Suprapubic skin (tissue), 4 donors: ENCODE measurements around the gene PCDHB12. TPM values are rescaled to one million over a fixed set of nuclear protein-coding genes. Genes with fewer than 3 reads are reported as not detected.

Experiments used
- DNase-seq, 2 donors: peaks; one replicate each; pipeline ENCODE4 v3.0.0-alpha.2; 2019; ENCODE audit warnings: low spot score in 2 of 2
- H3K27ac ChIP-seq: fragments of 200-600 bp; sonication (generic); one replicate; pipeline ENCODE4 v1.5.1; 2019
- H3K27me3 ChIP-seq: fragments of 200-600 bp; sonication (generic); one replicate; pipeline ENCODE4 v1.5.1; 2019
- H3K36me3 ChIP-seq: fragments of 200-600 bp; sonication (generic); one replicate; pipeline ENCODE4 v1.5.1; 2019
- H3K4me1 ChIP-seq: fragments of 200-600 bp; sonication (generic); one replicate; pipeline ENCODE4 v1.5.1; 2019
- H3K4me3 ChIP-seq: fragments of 200-600 bp; sonication (generic); one replicate; pipeline ENCODE4 v1.5.1; 2019; ENCODE audit warnings: mild to moderate bottlenecking
- H3K9me3 ChIP-seq: fragments of 200-600 bp; sonication (generic); one replicate; pipeline ENCODE4 v1.5.1; 2019
- EP300 ChIP-seq: sonication (generic); formaldehyde crosslinking; IDR thresholded peaks from one replicate; pipeline ENCODE4 v1.6.1; 2017; ENCODE audit warnings: antibody characterized with exemption
- POLR2A ChIP-seq, 2 donors: fragments of 450-650 bp; IDR thresholded peaks; one replicate each; pipeline ENCODE4 v1.6.1; 2017; ENCODE audit warnings: antibody characterized with exemption in 2 of 2, mild to moderate bottlenecking in 2 of 2, moderate library complexity in 2 of 2
- POLR2AphosphoS5 ChIP-seq, 3 donors: sonication (generic); formaldehyde crosslinking; IDR thresholded peaks; one replicate each; pipeline ENCODE4 v1.6.1; 2017; ENCODE audit warnings: antibody characterized with exemption in 3 of 3
- WGBS: methylation state at CpG from one replicate; pipeline ENCODE4 v1.1.5; 2018; 5-methylcytosine and 5-hydroxymethylcytosine counted together
- total RNA-seq, 4 donors: library from RNA; depleted of rRNA; stranded (reverse); fragments of >200 nt; gene quantifications; one replicate each; pipeline ENCODE4 v1.1.0, GENCODE V29; 2016
- TF ChIP-seq, protein P1 (sequence below), 2 donors: fragments of 200-600 bp in 1 of 2; fragments of 450-650 bp in 1 of 2; sonication (generic) in 1 of 2; IDR thresholded peaks; one replicate each; pipeline ENCODE4 v1.5.1; 2016 to 2019; ENCODE audit warnings: antibody characterized with exemption in 2 of 2, mild to moderate bottlenecking in 1 of 2, moderate library complexity in 1 of 2

The PCDHB12 gene
- total RNA-seq, 4 donors from 2014 or later, result 0.83 to 2.2 (median 0.95) TPM

GRCh38 chr5:141258948-141259347, 50.4 kb downstream of the PCDHB12 start:
- H3K4me1 ChIP-seq, result no peaks in the 10 kb centered on the region

DNA sequence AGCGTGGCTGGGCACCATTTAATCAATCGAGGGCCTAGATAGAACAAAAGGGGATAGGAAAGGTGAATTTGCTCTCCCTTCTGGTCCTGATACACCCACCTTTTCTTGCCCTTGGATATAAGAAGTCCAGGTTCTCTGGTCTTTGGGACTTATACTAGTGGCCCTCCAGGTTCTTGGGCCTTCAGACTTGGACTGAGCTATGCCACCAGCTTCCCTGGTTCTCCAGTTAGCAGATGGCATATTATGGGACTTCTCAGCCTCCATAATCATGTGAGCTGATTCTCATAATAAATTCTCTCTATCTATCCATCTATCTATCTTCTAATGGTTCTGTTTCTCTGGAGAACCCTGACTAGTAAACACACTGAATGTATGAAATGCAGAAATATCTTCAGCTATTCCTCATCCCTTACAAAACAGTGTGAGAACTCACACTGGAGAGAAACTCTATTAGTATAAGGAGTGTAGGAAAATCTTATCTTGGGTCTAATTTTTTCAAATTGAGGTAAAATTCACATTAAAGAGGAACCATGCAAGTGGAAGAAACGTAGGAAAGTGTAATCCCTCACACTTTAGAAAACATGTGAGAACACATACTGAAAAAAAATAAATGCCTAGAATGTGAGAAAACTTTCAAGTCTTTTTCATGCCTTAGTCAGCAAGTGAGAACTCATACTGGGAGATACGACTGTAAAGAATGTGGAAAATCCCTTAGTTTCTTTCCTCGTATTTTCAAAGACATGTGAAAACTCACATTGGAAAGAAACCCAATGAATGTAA, 52.1 kb downstream of the PCDHB12 start:
- no peak overlapping the region for H3K27ac ChIP-seq
- TF ChIP-seq POLR2A (IDR thresholded peaks at IDR 0.05) (no peak), POLR2AphosphoS5 (IDR thresholded peaks at IDR 0.05) (no peak), EP300 (no peak)
- TF ChIP-seq, protein P1, sequence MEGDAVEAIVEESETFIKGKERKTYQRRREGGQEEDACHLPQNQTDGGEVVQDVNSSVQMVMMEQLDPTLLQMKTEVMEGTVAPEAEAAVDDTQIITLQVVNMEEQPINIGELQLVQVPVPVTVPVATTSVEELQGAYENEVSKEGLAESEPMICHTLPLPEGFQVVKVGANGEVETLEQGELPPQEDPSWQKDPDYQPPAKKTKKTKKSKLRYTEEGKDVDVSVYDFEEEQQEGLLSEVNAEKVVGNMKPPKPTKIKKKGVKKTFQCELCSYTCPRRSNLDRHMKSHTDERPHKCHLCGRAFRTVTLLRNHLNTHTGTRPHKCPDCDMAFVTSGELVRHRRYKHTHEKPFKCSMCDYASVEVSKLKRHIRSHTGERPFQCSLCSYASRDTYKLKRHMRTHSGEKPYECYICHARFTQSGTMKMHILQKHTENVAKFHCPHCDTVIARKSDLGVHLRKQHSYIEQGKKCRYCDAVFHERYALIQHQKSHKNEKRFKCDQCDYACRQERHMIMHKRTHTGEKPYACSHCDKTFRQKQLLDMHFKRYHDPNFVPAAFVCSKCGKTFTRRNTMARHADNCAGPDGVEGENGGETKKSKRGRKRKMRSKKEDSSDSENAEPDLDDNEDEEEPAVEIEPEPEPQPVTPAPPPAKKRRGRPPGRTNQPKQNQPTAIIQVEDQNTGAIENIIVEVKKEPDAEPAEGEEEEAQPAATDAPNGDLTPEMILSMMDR (IDR thresholded peaks at IDR 0.05), result no peak
- H3K4me1 ChIP-seq, result no peaks in the 10 kb centered on the region
- no peak for DNase-seq
- 73% methylated on average over 5 of the region's 5 CpGs for WGBS
- H3K36me3 ChIP-seq, result peaks cover 5% of the 10 kb centered on the region
- no peak overlapping the region for H3K4me3 ChIP-seq
- peaks cover 97% of the 10 kb centered on the region for H3K9me3 ChIP-seq
- no peaks in the 10 kb centered on the region for H3K27me3 ChIP-seq

More at GRCh38 chr5:141258948-141259347, 50.4 kb downstream of the PCDHB12 start:
- peaks cover 5% of the 10 kb centered on the region for H3K36me3 ChIP-seq
- no peaks in the 10 kb centered on the region for H3K27me3 ChIP-seq
- H3K27ac ChIP-seq, result no peak overlapping the region
- no peak overlapping the region for H3K4me3 ChIP-seq
- peaks cover 94% of the 10 kb centered on the region for H3K9me3 ChIP-seq
- TF ChIP-seq, protein P1 (IDR thresholded peaks at IDR 0.05), result no peak
- TF ChIP-seq POLR2A (IDR thresholded peaks at IDR 0.05), result no peak
- TF ChIP-seq POLR2AphosphoS5 (IDR thresholded peaks at IDR 0.05), result no peak
- TF ChIP-seq EP300, result no peak
- no peak for DNase-seq

DNA sequence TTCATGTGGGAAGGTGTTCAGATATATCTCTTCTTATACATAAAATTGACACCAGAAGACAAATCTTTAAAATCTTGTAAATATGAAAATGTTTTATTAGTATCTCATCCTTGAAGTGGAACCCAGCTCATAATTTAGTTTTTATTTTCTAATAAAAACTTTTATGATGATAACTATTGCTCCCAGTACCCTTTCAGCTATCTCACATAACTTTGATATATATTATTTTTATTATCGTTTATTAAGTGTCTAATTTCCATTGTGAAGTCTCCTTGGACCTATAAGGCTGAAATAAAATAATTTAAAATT, 52.7 kb downstream of the PCDHB12 start:
- Histone ChIP-seq H3K36me3 (peaks cover 5% of the 10 kb centered on the region), H3K9me3 (peaks cover 97% of the 10 kb centered on the region), H3K4me3 (no peak overlapping the region), H3K27ac (no peak overlapping the region), H3K4me1 (no peaks in the 10 kb centered on the region), H3K27me3 (no peaks in the 10 kb centered on the region)
- DNase-seq, result no peak
- TF ChIP-seq, protein P1 (IDR thresholded peaks at IDR 0.05), result no peak
- no peak for TF ChIP-seq POLR2A (IDR thresholded peaks at IDR 0.05)
- no peak for TF ChIP-seq EP300
- no peak for TF ChIP-seq POLR2AphosphoS5 (IDR thresholded peaks at IDR 0.05)
- 71% methylated on average over 1 of the region's 1 CpG for WGBS

Other genes with a start within 250 kb of the PCDHB12 start
- gene PCDHAC2, start 242.2 kb upstream of the PCDHB12 start, total RNA-seq, result under 1 TPM in 1 of 4 donors, not detected in 3; 0.13 TPM
- not detected for gene PCDHB1, start 157.3 kb upstream of the PCDHB12 start, total RNA-seq
- 1 to 10 TPM; 2.2 to 5.4 (median 4.2) TPM for gene PCDHB2, start 114.1 kb upstream of the PCDHB12 start, total RNA-seq
- 1 to 10 TPM; 1.1 to 2.5 (median 2.0) TPM for gene PCDHB3, start 108.2 kb upstream of the PCDHB12 start, total RNA-seq
- 1 to 10 TPM; 1.8 to 5.6 (median 2.0) TPM for gene PCDHB4, start 86.9 kb upstream of the PCDHB12 start, total RNA-seq
- 1 to 10 TPM in 2 of 4 donors, under 1 TPM in 2; 0.72 to 6.2 (median 1.9) TPM for gene PCDHB5, start 73.5 kb upstream of the PCDHB12 start, total RNA-seq
- 1 to 10 TPM in 2 of 4 donors, under 1 TPM in 1, not detected in 1; 0.76 to 2.2 (median 1.7) TPM for gene PCDHB6, start 58.7 kb upstream of the PCDHB12 start, total RNA-seq
- 1 to 10 TPM in 1 of 4 donors, under 1 TPM in 3; 0.49 to 1.2 (median 0.78) TPM for gene PCDHB7, start 36.1 kb upstream of the PCDHB12 start, total RNA-seq
- under 1 TPM in 3 of 4 donors, not detected in 1; 0.62 to 0.93 (median 0.68) TPM for gene PCDHB8, start 30.9 kb upstream of the PCDHB12 start, total RNA-seq
- 1 to 10 TPM; 2.9 to 4.8 (median 3.2) TPM for gene PCDHB16, start 26.3 kb upstream of the PCDHB12 start, total RNA-seq
- gene PCDHB9, start 21.6 kb upstream of the PCDHB12 start, total RNA-seq, result 1 to 10 TPM; 1.1 to 3.2 (median 2.5) TPM
- gene PCDHB10, start 16.4 kb upstream of the PCDHB12 start, total RNA-seq, result 1 to 10 TPM in 3 of 4 donors, under 1 TPM in 1; 0.60 to 1.4 (median 1.2) TPM
- 1 to 10 TPM in 3 of 4 donors, under 1 TPM in 1; 0.98 to 2.8 (median 1.2) TPM for gene PCDHB11, start 9.1 kb upstream of the PCDHB12 start, total RNA-seq
- gene PCDHB13, start 5.2 kb downstream of the PCDHB12 start, total RNA-seq, result 1 to 10 TPM; 5.9 to 10.0 (median 6.2) TPM
- gene PCDHB14, start 14.6 kb downstream of the PCDHB12 start, total RNA-seq, result 1 to 10 TPM; 2.5 to 6.5 (median 6.0) TPM
- gene PCDHB15, start 36.7 kb downstream of the PCDHB12 start, total RNA-seq, result 1 to 10 TPM in 3 of 4 donors, under 1 TPM in 1; 0.68 to 2.3 (median 1.6) TPM
- gene SLC25A2, start 95.3 kb downstream of the PCDHB12 start, total RNA-seq, result 1 to 10 TPM in 2 of 4 donors, under 1 TPM in 2; 0.57 to 4.5 (median 0.99) TPM
- gene TAF7, start 112.1 kb downstream of the PCDHB12 start, total RNA-seq, result 10 to 100 TPM; 47.3 to 70.3 (median 62.7) TPM
- under 1 TPM; 0.26 to 0.38 (median 0.33) TPM for gene PCDHGA1, start 121.8 kb downstream of the PCDHB12 start, total RNA-seq
- gene PCDHGA2, start 130.0 kb downstream of the PCDHB12 start, total RNA-seq, result 1 to 10 TPM; 2.0 to 3.4 (median 2.9) TPM
- 1 to 10 TPM; 1.3 to 2.3 (median 1.7) TPM for gene PCDHGA3, start 135.1 kb downstream of the PCDHB12 start, total RNA-seq
- gene PCDHGB1, start 141.4 kb downstream of the PCDHB12 start, total RNA-seq, result 1 to 10 TPM; 1.2 to 4.3 (median 2.8) TPM
- gene PCDHGA4, start 146.3 kb downstream of the PCDHB12 start, total RNA-seq, result 1 to 10 TPM; 2.0 to 5.6 (median 3.2) TPM
- 1 to 10 TPM; 2.6 to 6.5 (median 3.8) TPM for gene PCDHGB2, start 151.3 kb downstream of the PCDHB12 start, total RNA-seq
- 1 to 10 TPM; 1.5 to 4.0 (median 2.7) TPM for gene PCDHGA5, start 155.4 kb downstream of the PCDHB12 start, total RNA-seq
- 1 to 10 TPM; 4.3 to 9.7 (median 7.5) TPM for gene PCDHGB3, start 161.5 kb downstream of the PCDHB12 start, total RNA-seq
- gene PCDHGA6, start 165.2 kb downstream of the PCDHB12 start, total RNA-seq, result 1 to 10 TPM; 3.3 to 7.3 (median 5.3) TPM
- gene PCDHGA7, start 174.0 kb downstream of the PCDHB12 start, total RNA-seq, result 1 to 10 TPM; 2.7 to 5.6 (median 4.5) TPM
- 10 to 100 TPM in 1 of 4 donors, 1 to 10 TPM in 3; 4.1 to 10.3 (median 7.2) TPM for gene PCDHGB4, start 179.0 kb downstream of the PCDHB12 start, total RNA-seq
- gene PCDHGA8, start 183.9 kb downstream of the PCDHB12 start, total RNA-seq, result 1 to 10 TPM; 1.1 to 5.1 (median 2.1) TPM
- 10 to 100 TPM; 13.3 to 27.4 (median 15.3) TPM for gene PCDHGB5, start 189.2 kb downstream of the PCDHB12 start, total RNA-seq
- 10 to 100 TPM in 1 of 4 donors, 1 to 10 TPM in 3; 4.9 to 20.8 (median 7.9) TPM for gene PCDHGA9, start 194.1 kb downstream of the PCDHB12 start, total RNA-seq
- 10 to 100 TPM in 1 of 4 donors, 1 to 10 TPM in 3; 4.5 to 13.8 (median 8.2) TPM for gene PCDHGB6, start 199.3 kb downstream of the PCDHB12 start, total RNA-seq
- gene PCDHGA10, start 204.3 kb downstream of the PCDHB12 start, total RNA-seq, result 10 to 100 TPM in 2 of 4 donors, 1 to 10 TPM in 2; 7.0 to 23.6 (median 10.3) TPM
- gene PCDHGB7, start 209.0 kb downstream of the PCDHB12 start, total RNA-seq, result 10 to 100 TPM in 2 of 4 donors, 1 to 10 TPM in 2; 9.2 to 18.3 (median 9.9) TPM
- 10 to 100 TPM in 1 of 4 donors, 1 to 10 TPM in 3; 3.4 to 14.3 (median 6.9) TPM for gene PCDHGA11, start 212.3 kb downstream of the PCDHB12 start, total RNA-seq
- 10 to 100 TPM in 1 of 4 donors, 1 to 10 TPM in 3; 2.9 to 13.4 (median 6.6) TPM for gene PCDHGA12, start 221.8 kb downstream of the PCDHB12 start, total RNA-seq